Peyer's patch (tissue), 4 donors: ENCODE measurements around the gene ASB13.

Experiments used
- CTCF ChIP-seq, 6 experiments: fragments of 450-650 bp in 4 of 6; fragments of 200-600 bp in 2 of 6; sonication (generic) in 1 of 6; IDR thresholded peaks; one replicate each; pipeline ENCODE4 v1.5.1; 2017 to 2019; ENCODE audit warnings: antibody characterized with exemption in 6 of 6, mild to moderate bottlenecking in 3 of 6, moderate library complexity in 1 of 6
- POLR2A ChIP-seq, 2 donors: fragments of 450-650 bp; IDR thresholded peaks; one replicate each; pipeline ENCODE4 v1.5.1; 2017; ENCODE audit warnings: antibody characterized with exemption in 2 of 2, mild to moderate bottlenecking in 2 of 2, moderate library complexity in 2 of 2

DNA sequence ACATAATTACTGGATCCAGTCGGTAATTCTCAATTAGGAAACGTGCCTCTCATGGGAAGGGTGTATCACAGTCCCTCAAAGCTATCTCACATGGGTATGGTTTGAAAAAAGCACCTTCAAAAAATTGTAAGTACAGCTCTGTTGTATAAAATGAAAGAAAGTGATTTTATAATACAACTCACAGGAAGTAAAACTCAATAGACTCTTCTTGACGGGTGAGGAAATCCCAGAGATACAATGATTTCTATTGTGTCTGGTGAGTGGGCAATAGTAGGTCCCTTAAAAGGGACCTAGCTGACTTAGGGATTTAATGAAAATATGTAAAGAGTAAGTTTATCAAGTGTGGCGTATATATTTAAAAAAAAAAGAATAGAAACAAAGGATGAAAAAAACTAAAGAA is 45.2 kb upstream of the ASB13 start:
- no peak for TF ChIP-seq CTCF (IDR thresholded peaks at IDR 0.05)
- TF ChIP-seq POLR2A (IDR thresholded peaks at IDR 0.05), result no peak
